Vagina (tissue), 2 donors: ENCODE results near the gene PDE4D.

Source experiments
- POLR2A ChIP-seq, 2 donors: fragments of 450-650 bp; IDR thresholded peaks; one replicate each; pipeline ENCODE4 v1.6.1; 2017; ENCODE audit warnings: antibody characterized with exemption in 2 of 2, mild to moderate bottlenecking in 2 of 2, moderate library complexity in 2 of 2
- TF ChIP-seq, protein P1 (sequence below), 3 experiments: fragments of 450-650 bp in 2 of 3; fragments of 200-600 bp in 1 of 3; sonication (generic) in 1 of 3; IDR thresholded peaks; one replicate each; pipeline ENCODE4 v1.5.1; 2017 to 2019; ENCODE audit warnings: antibody characterized with exemption in 3 of 3, mild to moderate bottlenecking in 2 of 3, moderate library complexity in 2 of 3

- TF ChIP-seq, protein P1, sequence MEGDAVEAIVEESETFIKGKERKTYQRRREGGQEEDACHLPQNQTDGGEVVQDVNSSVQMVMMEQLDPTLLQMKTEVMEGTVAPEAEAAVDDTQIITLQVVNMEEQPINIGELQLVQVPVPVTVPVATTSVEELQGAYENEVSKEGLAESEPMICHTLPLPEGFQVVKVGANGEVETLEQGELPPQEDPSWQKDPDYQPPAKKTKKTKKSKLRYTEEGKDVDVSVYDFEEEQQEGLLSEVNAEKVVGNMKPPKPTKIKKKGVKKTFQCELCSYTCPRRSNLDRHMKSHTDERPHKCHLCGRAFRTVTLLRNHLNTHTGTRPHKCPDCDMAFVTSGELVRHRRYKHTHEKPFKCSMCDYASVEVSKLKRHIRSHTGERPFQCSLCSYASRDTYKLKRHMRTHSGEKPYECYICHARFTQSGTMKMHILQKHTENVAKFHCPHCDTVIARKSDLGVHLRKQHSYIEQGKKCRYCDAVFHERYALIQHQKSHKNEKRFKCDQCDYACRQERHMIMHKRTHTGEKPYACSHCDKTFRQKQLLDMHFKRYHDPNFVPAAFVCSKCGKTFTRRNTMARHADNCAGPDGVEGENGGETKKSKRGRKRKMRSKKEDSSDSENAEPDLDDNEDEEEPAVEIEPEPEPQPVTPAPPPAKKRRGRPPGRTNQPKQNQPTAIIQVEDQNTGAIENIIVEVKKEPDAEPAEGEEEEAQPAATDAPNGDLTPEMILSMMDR (IDR thresholded peaks at IDR 0.05) = no peak
- TF ChIP-seq POLR2A (IDR thresholded peaks at IDR 0.05) = no peak
These were observed 632.6 kb downstream of the PDE4D start for GRCh38 chr5:59260973-59261372.
